Measurements from ENCODE around the gene ELFN2. TPM values are rescaled to one million over a fixed set of nuclear protein-coding genes. Genes with fewer than 3 reads are reported as not detected.
"Not testable (repeated sequence)": the region's sequence is repeated elsewhere in the genome, so short reads cannot be mapped to it uniquely, and the experiment has no call there.

Gene ELFN2
- total RNA-seq, 2 experiments from 2014 or later, result 0.19 to 0.25 TPM

DNA sequence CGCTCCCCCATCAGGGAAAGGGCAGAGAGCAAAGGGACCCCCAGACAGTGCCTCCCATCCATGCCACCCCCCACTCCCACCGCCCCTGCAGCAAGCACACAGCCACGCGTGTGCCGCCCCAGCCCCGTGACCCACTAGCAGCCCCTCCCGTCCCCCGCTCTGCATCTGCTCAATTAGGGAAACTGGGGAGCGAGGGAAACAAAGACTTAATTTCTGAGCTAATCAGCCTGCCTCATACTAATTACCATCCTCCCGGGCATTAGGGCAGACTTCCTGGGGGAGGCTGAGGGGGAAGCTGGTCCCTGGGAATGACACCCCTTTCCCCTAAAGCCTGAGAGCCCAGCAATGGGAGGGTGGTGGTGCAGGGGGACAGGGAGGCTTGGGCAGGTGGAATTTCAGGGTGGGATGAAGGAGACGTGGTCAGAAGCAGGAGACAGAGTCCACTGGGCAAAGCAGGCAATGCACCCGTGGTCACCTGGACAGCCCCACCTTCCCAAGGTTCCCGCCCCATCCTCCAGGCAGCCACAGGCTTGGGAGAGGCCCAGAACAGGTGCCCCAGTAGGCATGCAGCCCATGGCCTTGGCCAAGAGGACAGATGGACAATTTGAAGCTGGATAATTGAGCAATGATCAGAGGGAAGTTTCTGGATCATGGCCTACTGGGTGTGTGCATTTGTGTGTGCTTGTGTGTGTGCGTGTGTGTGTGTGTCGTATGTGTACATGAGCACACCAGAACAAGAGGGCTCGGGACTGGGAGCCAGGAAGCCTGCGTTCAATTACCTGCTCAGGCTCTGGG lies 20.6 kb downstream of the ELFN2 start:
- no peak overlapping the region for H3K4me3 Mint-ChIP-seq
- DNase-seq (no peak), ATAC-seq (no peak)
- H3K4me1 Mint-ChIP-seq, result peaks cover 5% of the 10 kb centered on the region
- no peaks in the 10 kb centered on the region for H3K36me3 Mint-ChIP-seq (ENCODE audit: low read depth)
- peaks cover 2% of the 10 kb centered on the region for H3K27me3 Mint-ChIP-seq
- ChIA-PET POLR2A (no interaction called here), CTCF (interaction anchor here (1.4 kb wide), 1 partner anchor 52 kb away, joined by 3 read pairs; no protein-coding TSS in a partner anchor)
- intact Hi-C loops (cut with DNase I, micrococcal nuclease), result no loop called here
- H3K9me3 Mint-ChIP-seq (ENCODE audit: low read depth), result no peaks in the 10 kb centered on the region
- H3K27ac Mint-ChIP-seq, result no peak overlapping the region

DNA sequence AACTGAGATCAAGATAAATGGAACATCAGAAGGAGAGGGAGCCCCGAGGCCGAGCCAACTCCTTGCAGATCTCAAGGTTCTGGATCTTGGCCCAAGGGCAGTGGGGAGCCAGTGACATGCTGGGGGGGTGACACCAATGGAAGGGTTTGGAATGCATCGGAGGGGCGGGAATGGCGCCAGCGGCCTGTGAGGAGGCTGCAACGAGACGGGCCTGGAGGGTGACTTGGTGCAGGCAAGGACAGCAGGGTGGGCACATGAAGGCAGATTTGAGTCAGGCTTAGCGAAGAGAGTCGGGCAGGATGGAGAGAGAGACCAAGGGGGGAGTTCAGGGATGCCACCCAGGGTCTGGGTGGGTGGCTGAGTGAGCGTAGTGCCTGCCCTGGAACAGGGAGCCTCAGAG lies 23.2 kb downstream of the ELFN2 start:
- ATAC-seq (no peak), DNase-seq (no peak)
- POLR2A ChIA-PET, result no interaction called here
- Mint-ChIP-seq H3K4me1 (no peaks in the 10 kb centered on the region), H3K9me3 (ENCODE audit: low read depth) (no peaks in the 10 kb centered on the region), H3K36me3 (ENCODE audit: low read depth) (no peaks in the 10 kb centered on the region), H3K27ac (no peak overlapping the region), H3K27me3 (no peaks in the 10 kb centered on the region), H3K4me3 (no peak overlapping the region)
- CTCF ChIA-PET, result no interaction called here
- intact Hi-C loops (cut with DNase I, micrococcal nuclease), result loop anchor here in 1 of 2 experiments (2.0 kb wide), 1 partner anchor 45 kb away; no protein-coding TSS in a partner anchor

- intact Hi-C loops (cut with DNase I, micrococcal nuclease), result no loop called here
- Mint-ChIP-seq H3K27me3 (no peaks in the 10 kb centered on the region), H3K4me3 (no peak overlapping the region), H3K4me1 (no peaks in the 10 kb centered on the region), H3K27ac (no peak overlapping the region), H3K36me3 (ENCODE audit: low read depth) (no peaks in the 10 kb centered on the region), H3K9me3 (ENCODE audit: low read depth) (no peaks in the 10 kb centered on the region)
- no peak for DNase-seq
- ChIA-PET CTCF (no interaction called here), POLR2A (no interaction called here)
- no peak for ATAC-seq
Observed at GRCh38 chr22:37403267-37403960, 23.9 kb downstream of the ELFN2 start.

DNA sequence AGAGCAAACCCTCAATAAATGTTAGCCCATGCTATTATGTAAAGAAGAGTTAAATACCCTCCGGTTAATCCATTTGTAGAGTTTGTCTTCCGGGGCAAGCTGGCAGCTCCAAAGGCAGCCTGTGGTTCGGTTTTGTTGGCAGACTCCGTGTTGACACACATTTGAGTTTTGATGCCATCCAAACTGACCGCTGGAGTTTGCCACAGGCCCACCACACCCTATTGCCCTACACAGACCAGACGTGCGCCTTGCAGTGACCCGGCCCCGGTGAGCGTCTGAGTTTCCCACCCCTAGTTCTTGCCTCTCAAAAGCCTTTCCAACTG lies 25.1 kb downstream of the ELFN2 start:
- no peaks in the 10 kb centered on the region for H3K4me1 Mint-ChIP-seq
- no peak overlapping the region for H3K27ac Mint-ChIP-seq
- no peak for ATAC-seq
- DNase-seq, result no peak
- no peaks in the 10 kb centered on the region for H3K36me3 Mint-ChIP-seq (ENCODE audit: low read depth)
- intact Hi-C loops (cut with DNase I, micrococcal nuclease), result no loop called here
- H3K4me3 Mint-ChIP-seq, result no peak overlapping the region
- ChIA-PET CTCF (interaction anchor here (0.8 to 1.0 kb wide), 2 partner anchors 45 to 85 kb away, joined by 3 read pairs; no protein-coding TSS in a partner anchor), POLR2A (no interaction called here)
- H3K9me3 Mint-ChIP-seq (ENCODE audit: low read depth), result no peaks in the 10 kb centered on the region
- no peaks in the 10 kb centered on the region for H3K27me3 Mint-ChIP-seq

DNA sequence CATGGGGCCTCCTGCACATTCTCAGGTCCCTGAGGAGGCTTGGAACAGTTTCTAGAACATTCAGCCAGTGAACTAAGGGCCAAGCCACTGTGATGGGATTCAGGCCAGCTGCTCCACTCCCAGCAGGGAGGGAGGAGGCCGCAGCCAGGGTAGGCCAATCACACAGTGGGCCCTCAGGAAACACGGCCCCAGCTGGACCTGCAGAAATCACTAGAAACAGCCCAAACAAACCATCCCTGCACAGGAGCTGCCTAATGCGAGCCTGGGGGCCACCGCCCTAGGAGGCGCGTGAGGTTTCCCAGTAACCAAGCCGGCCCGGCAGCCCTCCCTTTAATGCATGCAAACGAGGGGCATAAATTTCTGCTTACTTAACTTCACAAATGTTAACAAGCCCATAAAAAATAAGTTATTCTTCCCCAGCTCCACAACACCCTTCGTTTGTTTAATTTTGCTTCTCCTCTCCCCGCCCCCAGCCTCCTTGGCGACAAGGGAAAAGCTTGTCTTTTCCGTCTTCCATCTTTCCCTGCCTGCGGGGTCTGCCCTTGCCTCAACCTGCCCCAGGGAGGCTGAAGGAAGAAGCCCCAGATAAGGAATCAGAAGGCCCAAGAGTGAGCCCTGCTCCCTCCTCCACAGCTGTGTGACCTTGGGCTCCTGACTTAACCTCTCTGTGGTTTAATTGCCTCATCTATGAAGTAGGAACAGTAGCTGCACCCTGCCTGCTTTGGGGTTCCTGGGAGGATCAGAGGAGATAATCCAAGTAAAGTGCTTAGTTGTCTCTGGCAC lies 25.7 kb downstream of the ELFN2 start:
- CTCF ChIA-PET, result interaction anchor here (0.7 to 1.0 kb wide), 3 partner anchors 45 to 117 kb away, joined by 3 read pairs; no protein-coding TSS in a partner anchor
- Mint-ChIP-seq H3K4me3 (no peak overlapping the region), H3K27ac (no peak overlapping the region), H3K9me3 (ENCODE audit: low read depth) (no peaks in the 10 kb centered on the region), H3K4me1 (no peaks in the 10 kb centered on the region), H3K27me3 (peaks cover 2% of the 10 kb centered on the region), H3K36me3 (ENCODE audit: low read depth) (no peaks in the 10 kb centered on the region)
- intact Hi-C loops (cut with DNase I, micrococcal nuclease), result no loop called here
- POLR2A ChIA-PET, result interaction anchor here (0.5 kb wide), 1 partner anchor 31 kb away, joined by 3 read pairs; no protein-coding TSS in a partner anchor
- ATAC-seq, result no peak
- DNase-seq, result no peak

DNA sequence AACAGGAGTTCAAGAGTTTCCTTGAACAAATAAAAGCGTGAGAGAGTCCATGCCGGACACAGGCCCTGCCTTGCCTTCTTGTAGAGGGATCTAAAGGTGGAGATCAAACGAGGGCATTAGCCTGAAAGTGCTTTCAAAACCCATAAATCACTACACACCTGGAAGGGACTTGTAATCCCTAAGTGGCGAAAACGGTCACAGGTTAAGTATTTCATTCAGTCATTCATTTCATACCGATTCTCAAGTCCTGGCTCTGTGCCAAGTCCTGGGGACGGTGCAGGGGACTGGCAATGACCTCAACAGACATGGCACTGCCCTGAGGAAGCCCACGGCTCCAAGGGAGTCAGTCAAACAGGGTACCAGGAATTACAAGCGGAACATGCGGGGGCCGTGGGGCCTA lies 26.6 kb downstream of the ELFN2 start:
- no peak overlapping the region for H3K27ac Mint-ChIP-seq
- no peaks in the 10 kb centered on the region for H3K9me3 Mint-ChIP-seq (ENCODE audit: low read depth)
- H3K4me3 Mint-ChIP-seq, result no peak overlapping the region
- CTCF ChIA-PET, result no interaction called here
- POLR2A ChIA-PET, result no interaction called here
- ATAC-seq (no peak), DNase-seq (no peak)
- H3K36me3 Mint-ChIP-seq (ENCODE audit: low read depth), result no peaks in the 10 kb centered on the region
- no peaks in the 10 kb centered on the region for H3K4me1 Mint-ChIP-seq
- H3K27me3 Mint-ChIP-seq, result peaks cover 3% of the 10 kb centered on the region
- intact Hi-C loops (cut with DNase I, micrococcal nuclease), result no loop called here

- ChIA-PET CTCF (interaction anchor here (0.6 to 0.7 kb wide), 2 partner anchors 70 to 362 kb away, joined by 3 read pairs; no protein-coding TSS in a partner anchor), POLR2A (interaction anchor here (0.7 kb wide), 1 partner anchor 8 kb away, joined by 4 read pairs; no protein-coding TSS in a partner anchor)
- H3K27me3 Mint-ChIP-seq; H3K36me3 Mint-ChIP-seq (ENCODE audit: low read depth); intact Hi-C loops (cut with DNase I, micrococcal nuclease); H3K4me1 Mint-ChIP-seq; H3K27ac Mint-ChIP-seq; H3K9me3 Mint-ChIP-seq (ENCODE audit: low read depth); ATAC-seq; DNase-seq; H3K4me3 Mint-ChIP-seq: not testable (repeated sequence)
Observed at GRCh38 chr22:37399457-37399856, 27.8 kb downstream of the ELFN2 start.

DNA sequence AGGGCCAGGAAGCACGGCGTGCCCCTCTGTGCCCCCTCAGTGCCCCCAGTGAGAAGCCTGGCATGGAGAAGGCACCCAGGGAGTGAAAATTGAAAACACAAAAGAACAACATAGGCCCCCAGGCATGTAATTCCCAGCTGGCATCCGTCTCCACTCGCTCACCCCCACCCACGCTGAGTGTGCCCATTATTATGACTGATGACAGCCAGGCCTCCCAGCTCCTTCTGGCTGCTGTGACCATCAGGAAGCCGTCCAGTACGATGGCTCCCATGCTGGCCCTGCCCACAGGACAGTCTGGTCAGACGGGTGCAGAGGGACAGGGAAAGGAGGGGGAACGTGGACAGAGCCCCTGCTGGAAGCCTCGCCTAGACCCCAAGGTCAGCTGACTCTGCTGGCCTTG lies 30.1 kb downstream of the ELFN2 start:
- intact Hi-C loops (cut with DNase I, micrococcal nuclease), result no loop called here
- DNase-seq (no peak), ATAC-seq (no peak)
- ChIA-PET CTCF (no interaction called here), POLR2A (no interaction called here)
- H3K9me3 Mint-ChIP-seq (ENCODE audit: low read depth), result no peaks in the 10 kb centered on the region
- H3K36me3 Mint-ChIP-seq (ENCODE audit: low read depth), result no peaks in the 10 kb centered on the region
- H3K27me3 Mint-ChIP-seq, result peaks cover 3% of the 10 kb centered on the region
- no peak overlapping the region for H3K27ac Mint-ChIP-seq
- no peak overlapping the region for H3K4me3 Mint-ChIP-seq
- no peaks in the 10 kb centered on the region for H3K4me1 Mint-ChIP-seq

- ChIA-PET POLR2A (no interaction called here), CTCF (no interaction called here)
- intact Hi-C loops (cut with DNase I, micrococcal nuclease), result no loop called here
- no peaks in the 10 kb centered on the region for H3K36me3 Mint-ChIP-seq (ENCODE audit: low read depth)
- H3K4me3 Mint-ChIP-seq, result no peak overlapping the region
- no peaks in the 10 kb centered on the region for H3K9me3 Mint-ChIP-seq (ENCODE audit: low read depth)
- no peaks in the 10 kb centered on the region for H3K4me1 Mint-ChIP-seq
- peaks cover 3% of the 10 kb centered on the region for H3K27me3 Mint-ChIP-seq
- DNase-seq (no peak), ATAC-seq (no peak)
- no peak overlapping the region for H3K27ac Mint-ChIP-seq
Observed at GRCh38 chr22:37396488-37397084, 30.7 kb downstream of the ELFN2 start.

- CTCF ChIA-PET, result no interaction called here
- POLR2A ChIA-PET, result no interaction called here
Observed at GRCh38 chr22:37394341-37394740, 32.9 kb downstream of the ELFN2 start.

GRCh38 chr22:37393746-37394145 lies 33.5 kb downstream of the ELFN2 start:
- Mint-ChIP-seq H3K9me3 (ENCODE audit: low read depth) (no peaks in the 10 kb centered on the region), H3K36me3 (ENCODE audit: low read depth) (no peaks in the 10 kb centered on the region), H3K27me3 (peaks cover 3% of the 10 kb centered on the region), H3K4me3 (no peak overlapping the region), H3K27ac (no peak overlapping the region), H3K4me1 (no peaks in the 10 kb centered on the region)
- DNase-seq (no peak), ATAC-seq (no peak)
- ChIA-PET POLR2A (no interaction called here), CTCF (no interaction called here)
- intact Hi-C loops (cut with DNase I, micrococcal nuclease), result no loop called here

More at GRCh38 chr22:37394341-37394740, 32.9 kb downstream of the ELFN2 start:
- Mint-ChIP-seq H3K27ac (no peak overlapping the region), H3K36me3 (ENCODE audit: low read depth) (no peaks in the 10 kb centered on the region), H3K4me1 (no peaks in the 10 kb centered on the region), H3K27me3 (peaks cover 3% of the 10 kb centered on the region), H3K4me3 (no peak overlapping the region), H3K9me3 (ENCODE audit: low read depth) (no peaks in the 10 kb centered on the region)
- no peak for ATAC-seq
- no peak for DNase-seq
- intact Hi-C loops (cut with DNase I, micrococcal nuclease), result no loop called here
